Vagina (tissue), 2 donors: ENCODE data around the gene NTRK3.

Experiments used
- CTCF ChIP-seq, 3 experiments: fragments of 450-650 bp in 2 of 3; fragments of 200-600 bp in 1 of 3; sonication (generic) in 1 of 3; IDR thresholded peaks; one replicate each; pipeline ENCODE4 v1.5.1; 2017 to 2019; ENCODE audit warnings: antibody characterized with exemption in 3 of 3, mild to moderate bottlenecking in 2 of 3, moderate library complexity in 2 of 3
- POLR2A ChIP-seq, 2 donors: fragments of 450-650 bp; IDR thresholded peaks; one replicate each; pipeline ENCODE4 v1.6.1; 2017; ENCODE audit warnings: antibody characterized with exemption in 2 of 2, mild to moderate bottlenecking in 2 of 2, moderate library complexity in 2 of 2

- TF ChIP-seq POLR2A (IDR thresholded peaks at IDR 0.05) (no peak), CTCF (IDR thresholded peaks at IDR 0.05) (no peak)
Observed at GRCh38 chr15:87860743-87861142, 395.8 kb downstream of the NTRK3 start.
